GM21619 (cell line): ENCODE measurements around the gene RPE.
A peak's percentile ranks its signal among the peaks of the same experiment; 100 is the strongest.

Experiments
- ATAC-seq: cut with Tn5 transposase; IDR thresholded peaks from one replicate; pipeline ENCODE4 v1.9.1; 2021; ENCODE audit not compliant: unreplicated experiment

Gene RPE

DNA sequence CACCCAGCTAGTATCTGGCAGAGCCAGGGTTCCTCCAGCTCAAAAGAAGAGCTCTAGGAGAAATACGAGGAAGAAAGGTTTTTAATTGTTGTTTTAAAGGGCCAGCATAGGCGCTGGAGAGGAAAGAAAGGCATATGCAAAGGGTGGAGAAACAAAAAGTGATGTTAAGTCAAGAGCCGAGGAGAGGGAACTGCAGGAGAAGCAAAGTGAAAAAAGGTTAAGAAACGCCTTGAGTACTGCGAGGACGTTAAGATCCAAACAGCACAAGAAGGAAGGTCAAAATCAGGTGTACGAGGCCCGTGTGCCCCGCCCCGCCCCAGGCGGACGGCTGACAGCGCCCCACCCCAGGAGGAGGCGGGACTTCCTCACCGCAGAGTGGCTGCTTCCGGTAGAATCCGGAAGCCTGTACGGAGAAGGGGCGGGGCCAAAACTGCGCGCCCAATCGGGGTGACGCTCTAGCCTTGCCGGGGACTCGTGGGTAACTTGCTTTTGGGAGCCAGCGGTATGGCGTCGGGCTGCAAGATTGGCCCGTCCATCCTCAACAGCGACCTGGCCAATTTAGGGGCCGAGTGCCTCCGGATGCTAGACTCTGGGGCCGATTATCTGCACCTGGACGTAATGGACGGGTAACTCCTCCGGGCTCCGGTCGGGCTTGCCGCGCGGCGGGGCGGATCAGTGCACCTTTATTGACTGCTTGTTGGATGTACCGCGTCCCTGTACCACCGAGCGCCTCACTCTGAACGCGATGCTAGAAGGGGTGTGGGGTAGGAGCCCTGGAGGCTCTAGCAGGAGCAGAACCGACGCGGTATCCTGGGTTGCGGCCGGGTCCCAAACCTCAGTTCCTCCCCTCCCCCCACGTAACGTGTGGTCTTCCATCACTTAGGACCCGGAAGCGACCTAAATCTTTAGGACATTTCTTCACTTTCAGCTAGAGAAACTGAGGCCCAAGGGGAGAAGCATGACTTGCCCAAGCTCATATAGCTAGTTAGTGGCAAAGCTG is at the start of gene RPE:
Gene RPE, plus strand, starts transcription at position 481 of the 1,000 bp plus-strand sequence. Its CDS starts 24 bp downstream, at position 505.
- peak; percentile 99 for ATAC-seq

DNA sequence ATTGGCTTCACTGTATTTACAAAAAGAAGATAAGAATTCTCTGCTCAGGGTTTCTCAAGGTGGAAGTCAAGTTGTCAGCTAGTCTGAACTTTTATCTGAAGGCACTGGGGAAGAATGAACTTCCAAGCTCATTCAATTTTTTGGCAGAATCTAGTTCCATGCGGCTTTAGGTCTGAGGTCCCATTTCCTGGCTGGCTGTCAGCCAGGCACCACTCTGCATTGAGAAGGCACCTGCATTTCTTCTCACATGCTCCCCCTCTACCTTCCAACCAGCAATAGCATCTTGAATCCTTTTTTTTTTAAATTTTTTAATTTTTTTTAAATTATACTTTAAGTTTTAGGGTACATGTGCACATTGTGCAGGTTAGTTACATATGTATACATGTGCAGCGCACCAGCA is 46.2 kb upstream of the RPE start:
- no peak for ATAC-seq

DNA sequence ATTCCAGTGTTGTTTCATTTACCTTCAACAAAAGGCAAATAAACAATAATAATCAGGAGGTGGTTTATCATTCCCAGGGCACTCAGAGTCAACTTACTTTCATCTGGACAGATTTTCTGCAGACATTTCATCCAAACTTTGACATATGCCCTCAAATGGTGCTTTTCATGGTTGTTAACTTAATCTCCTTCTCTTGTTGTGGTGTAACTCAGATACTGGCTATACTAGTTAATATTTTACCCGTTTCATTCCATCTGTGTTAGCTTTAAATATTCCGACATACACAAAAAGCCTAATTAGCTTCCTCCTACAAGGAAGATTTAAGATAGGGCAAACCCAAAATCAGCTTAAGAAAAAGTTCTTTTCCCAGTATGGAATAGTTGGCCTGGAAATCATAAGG is 44.4 kb upstream of the RPE start:
- ATAC-seq, result no peak

DNA sequence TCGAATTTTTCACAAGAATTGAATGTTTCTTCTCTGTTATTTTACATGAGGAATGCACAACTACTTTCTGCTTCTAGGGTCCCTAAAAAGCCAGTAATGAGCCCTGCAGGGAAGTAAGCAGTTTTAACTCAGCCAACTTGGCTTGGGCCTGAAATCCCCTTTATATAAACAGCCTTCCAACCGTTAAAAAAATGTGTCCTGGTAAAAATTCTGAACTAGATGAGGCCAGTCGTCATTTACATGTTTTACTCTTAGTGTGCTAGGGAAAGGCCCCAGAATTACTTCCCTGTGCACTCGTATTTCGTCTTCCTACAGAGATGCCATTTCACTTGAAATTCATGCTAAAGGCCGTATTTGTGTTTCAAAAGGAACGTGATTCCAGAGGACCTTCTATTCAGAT is 42.4 kb upstream of the RPE start:
- ATAC-seq, result no peak

DNA sequence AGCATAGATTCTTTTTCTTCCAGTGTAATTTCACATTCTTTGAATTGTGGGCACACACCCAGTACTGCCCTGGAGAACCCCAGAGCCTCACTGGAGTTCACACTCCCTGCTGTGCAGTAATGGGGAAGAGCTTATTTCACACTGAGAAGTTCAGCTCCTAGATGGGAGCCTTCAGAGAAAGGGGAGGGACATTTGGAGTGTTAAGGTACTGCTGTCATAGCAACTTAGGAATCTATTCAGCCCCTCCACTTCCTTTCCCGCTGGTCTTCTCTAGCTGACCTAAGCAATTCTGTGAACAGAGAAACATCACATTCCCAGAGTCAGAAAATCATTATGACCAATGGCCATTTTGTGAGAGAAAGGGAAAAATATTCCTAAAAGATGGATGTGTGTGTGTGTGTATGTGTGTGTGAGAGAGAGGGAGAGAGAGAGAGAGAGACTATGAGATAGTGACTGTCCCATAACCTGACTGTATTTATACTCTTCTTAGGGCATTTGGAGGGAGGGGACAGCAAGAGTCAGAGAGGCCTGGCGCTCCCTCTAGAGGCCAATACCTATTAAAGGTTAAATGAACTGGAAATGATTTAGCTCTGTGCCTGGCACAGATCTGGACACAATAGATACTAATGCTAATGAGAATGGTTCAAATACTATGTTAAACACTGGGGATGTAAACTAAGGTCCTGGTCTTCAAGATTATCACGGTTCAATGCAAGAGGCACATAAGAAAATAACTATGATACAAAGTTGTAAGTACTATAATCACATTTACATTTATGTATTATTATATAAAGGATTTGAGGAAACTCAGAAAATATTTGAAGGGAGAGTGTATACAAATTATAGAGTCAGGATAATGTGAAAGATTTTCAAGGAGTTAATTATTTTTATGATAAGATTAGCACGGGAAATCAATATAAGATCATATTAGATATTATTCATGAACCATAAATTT is 41.5 kb upstream of the RPE start:
- ATAC-seq, result peak; percentile 97

DNA sequence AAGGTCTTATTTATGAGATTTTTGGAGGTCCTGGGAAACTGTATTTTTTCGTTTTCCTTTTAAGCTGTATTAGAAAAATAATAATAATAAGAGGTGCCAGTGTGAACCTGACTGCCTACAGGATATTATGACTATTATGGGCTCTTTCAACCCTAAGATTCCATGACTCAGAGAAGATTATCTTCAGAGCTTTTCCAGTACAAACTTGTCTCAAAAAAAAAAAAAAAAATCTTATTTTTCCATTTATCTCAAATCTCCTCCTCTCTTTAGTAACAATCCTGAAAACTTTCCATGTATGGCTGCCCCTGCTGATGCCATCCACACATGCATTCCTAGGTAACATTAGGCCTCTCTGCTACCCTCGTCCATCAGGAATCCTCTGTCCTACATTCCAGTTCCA is 36.7 kb upstream of the RPE start:
- ATAC-seq, result no peak

DNA sequence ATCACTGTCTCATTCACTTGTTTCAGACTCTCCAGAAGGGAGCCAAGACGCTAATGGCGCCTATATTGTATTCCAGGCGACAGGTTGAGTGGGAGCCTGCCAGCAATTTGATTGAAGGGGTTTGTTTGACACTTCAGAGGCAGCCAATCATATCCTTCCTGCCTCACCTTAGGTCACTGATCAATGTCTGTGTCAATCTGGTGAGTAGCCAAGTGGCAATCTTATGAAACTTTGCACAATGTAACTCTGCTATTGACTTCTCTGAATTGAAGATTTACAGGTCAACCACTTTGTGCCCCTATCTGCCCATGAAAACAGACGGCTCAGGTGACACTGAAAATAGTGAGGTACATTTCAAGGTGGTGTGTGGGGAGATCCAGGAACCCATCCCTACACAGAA is 32.7 kb upstream of the RPE start:
- no peak for ATAC-seq

DNA sequence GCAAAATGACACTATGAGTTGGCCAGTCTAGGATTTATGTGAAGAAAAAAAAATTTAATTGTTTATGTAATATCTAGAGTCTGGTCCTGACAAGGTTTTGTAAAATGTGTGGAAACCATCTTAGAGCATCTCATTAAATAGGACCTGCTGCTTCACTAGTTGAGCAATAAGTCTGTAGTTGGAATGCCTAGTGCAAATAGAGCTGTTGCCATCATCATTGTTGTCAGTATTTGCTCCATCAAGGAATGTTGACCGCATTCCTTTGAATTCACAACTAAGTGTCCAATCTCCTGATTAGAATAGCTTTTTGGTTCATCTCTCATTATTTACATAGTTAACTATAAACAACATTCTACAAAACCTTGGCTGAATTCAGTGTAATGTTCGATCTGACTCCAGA is 32.2 kb upstream of the RPE start:
- ATAC-seq, result no peak

DNA sequence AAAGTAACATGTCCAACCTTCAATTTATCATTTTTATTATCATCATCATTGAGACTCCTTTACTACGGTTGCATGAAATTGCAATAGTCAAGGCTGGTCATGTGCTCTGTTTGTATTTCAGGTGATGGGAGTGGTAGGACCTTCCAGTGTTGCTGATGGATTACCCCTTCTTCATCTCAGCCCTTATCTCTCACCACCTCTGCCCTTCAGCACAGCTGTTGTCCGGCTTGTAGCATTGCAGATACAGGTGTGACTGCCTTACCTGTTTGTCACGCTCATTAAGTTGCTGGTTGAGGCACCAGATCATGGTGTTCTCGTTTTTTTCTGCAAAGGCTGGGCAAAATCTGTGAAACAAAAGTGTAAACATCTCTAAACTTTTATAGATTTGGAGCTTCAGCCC is 31.7 kb upstream of the RPE start:
- ATAC-seq, result no peak

DNA sequence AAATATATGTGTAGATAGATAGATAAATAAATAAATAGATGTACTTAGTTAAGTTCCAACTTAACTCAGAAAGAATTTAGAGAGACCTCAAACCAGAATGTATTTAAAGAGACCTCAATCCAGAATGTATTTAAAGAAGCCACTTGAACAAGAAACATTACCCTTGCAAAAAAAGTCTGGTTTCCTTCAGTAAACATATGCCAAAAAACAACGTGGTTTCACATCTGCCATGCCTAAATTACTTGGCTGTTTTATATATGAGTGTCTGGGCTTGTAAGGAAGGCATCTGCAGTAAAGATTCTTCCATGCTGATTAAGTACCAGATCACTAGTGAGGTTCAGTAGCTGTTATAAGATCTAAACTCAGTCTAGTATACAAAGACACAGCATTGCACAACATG is 29.1 kb upstream of the RPE start:
- no peak for ATAC-seq

DNA sequence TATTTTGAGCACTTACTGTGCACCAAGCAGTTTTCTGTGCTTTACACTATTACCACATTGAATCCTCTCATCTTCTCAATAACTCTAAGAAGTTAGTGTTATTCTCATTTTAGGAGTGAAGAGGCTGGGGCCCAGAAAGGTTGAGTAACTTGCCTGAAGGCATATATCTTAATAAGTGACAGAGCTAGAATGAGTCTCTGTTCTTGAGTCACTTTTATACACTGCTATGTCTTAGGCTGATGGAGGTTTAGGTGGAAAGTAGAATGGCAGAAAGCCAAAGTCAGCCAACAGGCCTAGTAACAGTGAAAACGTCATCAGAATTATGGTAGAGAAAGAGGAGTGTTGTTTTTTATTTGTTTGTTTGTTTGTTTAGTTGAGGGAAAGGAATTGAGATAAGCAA is 27.9 kb upstream of the RPE start:
- no peak for ATAC-seq

DNA sequence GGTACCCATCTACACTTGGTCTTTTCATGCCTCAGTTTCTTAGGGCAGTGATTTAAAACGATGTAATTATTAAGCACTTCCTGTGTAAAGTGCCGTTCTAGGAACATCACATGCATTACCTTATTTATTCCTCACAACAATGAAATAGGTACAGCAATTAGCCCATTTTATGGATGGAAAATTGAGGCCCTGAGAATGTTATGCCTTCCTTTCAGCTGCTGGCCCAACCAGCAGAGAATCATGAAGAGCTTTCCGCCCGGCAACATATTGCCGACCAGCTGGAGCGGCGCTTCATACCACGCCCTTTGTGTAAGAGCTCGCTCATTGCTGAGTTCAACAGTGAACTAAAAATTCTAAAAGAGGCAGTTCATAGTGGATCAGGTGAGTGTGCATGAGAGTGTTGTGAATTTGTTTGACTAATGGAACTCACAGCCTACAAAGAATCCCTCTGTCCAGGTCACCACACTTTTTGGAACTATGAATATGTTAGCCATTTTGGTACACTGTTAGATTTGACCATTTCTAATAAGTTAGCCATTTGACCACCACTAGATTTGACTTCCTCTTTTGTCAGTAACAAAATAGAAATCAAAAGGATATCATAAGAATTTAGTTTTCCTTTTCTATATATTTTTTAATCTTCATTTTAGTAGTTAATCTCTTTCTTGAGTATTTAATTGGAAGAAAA is 25.6 kb upstream of the RPE start:
- ATAC-seq, result peak; percentile 78

DNA sequence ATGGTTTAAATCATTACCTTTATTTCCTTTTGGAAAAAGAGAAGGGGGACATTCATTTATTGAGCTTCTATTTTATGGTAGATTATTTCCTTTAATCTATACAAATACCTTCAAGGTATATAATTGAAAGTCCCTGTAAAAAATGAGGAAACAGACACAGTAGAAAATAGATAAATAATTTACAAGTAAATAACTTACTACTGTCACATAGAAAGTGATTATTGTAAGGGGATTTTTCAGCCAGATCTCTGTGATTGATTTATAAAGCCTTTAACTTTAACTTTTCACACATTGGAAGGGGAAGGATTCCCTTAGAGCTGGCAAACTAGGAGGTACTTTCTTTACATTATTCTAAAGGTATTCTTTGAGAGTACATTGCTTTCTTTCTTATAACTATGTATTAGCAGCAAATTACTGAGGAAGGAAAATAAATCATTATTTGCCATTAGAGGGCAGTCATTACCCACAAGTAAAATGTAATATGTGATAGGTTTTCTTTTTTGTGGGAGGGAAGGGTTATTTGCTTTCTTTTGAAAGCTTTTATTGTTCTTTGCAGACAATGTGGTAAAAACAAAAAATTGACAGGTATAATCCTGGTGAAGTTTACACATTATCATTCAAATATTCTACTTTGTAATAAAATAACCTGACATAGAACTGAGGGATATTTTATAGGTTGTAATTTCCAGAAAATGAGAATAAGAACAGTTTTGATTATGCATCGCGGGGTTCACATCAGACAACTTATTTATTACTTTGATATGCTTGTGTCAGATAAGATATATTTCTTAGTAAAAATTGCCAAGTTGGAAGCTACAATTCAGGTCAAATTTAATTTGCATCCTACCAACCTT is 24.8 kb upstream of the RPE start:
- ATAC-seq, result peak; percentile 47

DNA sequence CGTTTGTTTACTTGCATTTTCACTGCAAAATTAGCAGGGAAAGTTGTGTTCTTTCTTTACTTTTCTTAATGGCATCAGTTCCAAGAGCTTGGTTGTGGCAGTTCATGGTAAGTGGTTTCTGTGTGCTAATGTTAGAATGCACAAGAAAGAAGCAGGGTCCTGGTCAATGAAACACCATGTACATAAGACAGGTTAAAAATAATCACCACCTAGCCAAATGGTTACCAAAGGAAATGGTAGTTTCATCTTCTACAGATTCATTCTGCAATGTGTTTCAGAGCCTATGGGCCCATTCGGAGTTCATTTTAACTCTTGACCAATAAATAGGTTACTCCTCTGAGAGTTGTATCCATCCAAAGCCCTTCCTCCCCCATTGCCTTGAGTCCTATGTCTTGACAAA is 18.1 kb upstream of the RPE start:
- ATAC-seq, result no peak

DNA sequence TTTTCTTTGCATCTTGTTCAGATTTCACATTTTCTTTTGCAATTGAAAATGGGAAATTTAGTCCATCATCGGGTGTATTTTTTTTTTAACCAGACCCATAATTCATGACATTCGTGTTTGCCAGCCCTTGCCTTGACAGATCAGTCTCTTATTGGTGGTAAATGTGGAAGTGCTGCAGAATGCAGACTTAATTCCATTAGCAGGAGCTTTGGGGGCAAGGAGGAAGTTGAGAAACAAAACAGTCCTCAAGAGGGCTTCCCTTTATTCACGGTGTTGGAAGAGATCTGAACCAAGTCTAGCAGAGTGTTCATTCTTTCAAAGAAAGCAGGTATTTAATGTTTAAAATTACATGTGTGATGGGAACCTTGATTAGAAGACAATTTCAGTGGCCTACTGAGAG is 16.6 kb upstream of the RPE start:
- no peak for ATAC-seq

DNA sequence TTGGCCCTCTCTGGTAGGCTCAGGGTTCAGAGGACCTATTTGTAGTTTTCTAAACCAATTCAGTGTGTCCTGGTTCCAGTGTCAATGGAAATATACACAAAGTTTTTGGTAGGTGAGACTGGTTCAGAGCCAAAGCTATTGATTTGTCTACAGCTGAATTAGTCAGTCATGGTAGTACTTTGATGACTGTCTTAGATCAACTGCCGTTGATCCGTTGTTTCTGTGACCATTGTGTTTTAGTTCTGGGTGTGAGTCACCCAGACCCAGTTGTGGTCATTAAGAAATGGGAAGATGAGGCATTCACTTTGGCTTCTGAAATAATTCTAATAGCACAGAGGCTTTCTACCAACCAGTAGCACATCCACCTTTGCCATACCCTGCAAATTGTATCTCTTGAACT is 16.0 kb upstream of the RPE start:
- ATAC-seq, result no peak

DNA sequence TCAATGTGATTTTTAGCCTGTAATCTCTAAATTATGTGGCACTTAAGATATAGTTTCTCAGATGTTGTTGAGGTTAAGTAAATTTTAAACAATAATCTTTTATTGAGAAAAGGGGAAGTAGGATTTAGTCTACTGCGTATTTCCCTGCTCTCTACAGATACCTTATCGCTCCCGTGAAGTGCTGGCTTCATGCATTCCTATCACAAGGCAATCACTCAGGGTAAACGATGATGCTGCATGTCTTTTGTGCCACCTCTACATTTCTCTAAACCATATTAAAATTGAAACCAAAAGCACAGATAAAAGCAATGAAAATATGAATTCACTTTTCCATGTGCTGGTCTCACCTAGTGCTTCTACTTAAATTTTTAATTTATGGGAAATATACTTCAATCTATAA is 14.4 kb upstream of the RPE start:
- ATAC-seq, result no peak

DNA sequence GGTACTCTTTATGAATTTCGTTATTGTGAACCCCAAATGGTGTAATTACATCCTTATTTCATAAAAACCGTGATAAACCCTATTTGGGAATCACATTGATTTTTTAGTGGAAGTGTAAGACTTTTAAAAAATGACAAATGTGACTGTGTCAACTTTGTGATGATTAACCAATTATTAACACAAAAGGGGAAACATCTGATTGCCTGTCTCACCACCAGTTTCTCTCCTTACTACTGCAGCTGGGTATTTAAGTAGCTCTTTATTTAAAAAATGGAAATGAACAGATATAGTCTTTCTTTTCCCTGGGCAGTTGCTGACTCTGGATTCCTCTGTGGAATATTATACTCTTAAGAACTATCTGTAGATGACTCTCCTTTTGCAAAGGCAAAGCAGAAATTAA is 11.6 kb upstream of the RPE start:
- no peak for ATAC-seq

DNA sequence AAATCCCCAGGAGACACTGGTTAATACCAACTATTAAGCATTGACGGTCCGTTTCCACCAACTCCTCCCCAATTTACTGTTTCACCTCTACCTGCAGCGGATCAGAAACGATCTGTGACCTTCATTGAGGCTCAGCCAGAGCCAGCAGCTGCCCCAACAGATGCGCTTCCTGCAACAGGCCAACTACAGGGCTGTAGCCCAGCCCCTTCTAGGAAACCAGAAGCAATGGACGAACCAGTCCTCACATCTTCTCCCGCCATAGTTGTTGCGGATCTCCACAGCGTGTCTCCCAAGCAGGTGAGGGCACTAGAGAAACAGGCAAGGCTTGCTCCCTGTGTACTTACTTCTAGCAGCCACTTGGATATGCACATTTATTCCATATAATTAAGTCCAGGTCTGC is 8.5 kb upstream of the RPE start:
- no peak for ATAC-seq

DNA sequence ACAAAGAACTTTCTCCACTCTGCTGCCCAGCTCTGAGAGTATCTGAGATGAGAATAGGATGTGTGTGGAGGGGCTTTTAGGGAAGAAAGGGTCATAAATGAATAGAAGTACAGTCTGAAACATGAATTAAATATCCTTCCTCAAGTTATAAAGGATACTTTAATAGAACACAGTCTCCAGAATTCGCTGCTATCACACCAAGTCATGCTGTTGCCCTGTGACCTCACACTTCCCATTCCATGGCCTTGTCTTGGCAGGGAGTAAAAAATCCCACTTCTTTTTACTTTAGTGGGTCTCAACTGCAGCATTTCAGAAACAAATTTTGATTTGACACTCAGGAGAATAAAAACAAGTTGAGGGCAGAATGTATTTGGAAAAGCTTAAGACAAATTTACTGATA is 3.8 kb upstream of the RPE start:
- no peak for ATAC-seq
